Vagina (tissue), 2 donors: ENCODE results near the gene TP53RK. TPM values are rescaled to one million over a fixed set of nuclear protein-coding genes. Genes with fewer than 3 reads are reported as not detected.

Source experiments
- DNase-seq, 2 donors: peaks; one replicate each; pipeline ENCODE4 v3.0.0-alpha.2; 2017; ENCODE audit errors: extremely low spot score in 2 of 2
- H3K27ac ChIP-seq: fragments of 200-600 bp; sonication (generic); one replicate; pipeline ENCODE4 v1.5.1; 2019
- H3K27me3 ChIP-seq: fragments of 200-600 bp; sonication (generic); one replicate; pipeline ENCODE4 v1.5.1; 2019
- H3K36me3 ChIP-seq, 2 donors: fragments of 200-600 bp; sonication (generic); one replicate each; pipeline ENCODE4 v1.5.1; 2017 to 2019
- H3K4me1 ChIP-seq: fragments of 200-600 bp; sonication (generic); one replicate; pipeline ENCODE4 v1.5.1; 2019
- H3K4me3 ChIP-seq, 2 donors: fragments of 200-600 bp; sonication (generic); 1 replicate in 1 of 2; 2 replicates in 1 of 2; pipeline ENCODE4 v1.5.1; 2016 to 2019
- H3K9me3 ChIP-seq: fragments of 200-600 bp; sonication (generic); one replicate; pipeline ENCODE4 v1.5.1; 2019
- CTCF ChIP-seq, 3 experiments: fragments of 450-650 bp in 2 of 3; fragments of 200-600 bp in 1 of 3; sonication (generic) in 1 of 3; IDR thresholded peaks; one replicate each; pipeline ENCODE4 v1.5.1; 2017 to 2019; ENCODE audit warnings: antibody characterized with exemption in 3 of 3, mild to moderate bottlenecking in 2 of 3, moderate library complexity in 2 of 3
- POLR2A ChIP-seq, 2 donors: fragments of 450-650 bp; IDR thresholded peaks; one replicate each; pipeline ENCODE4 v1.6.1; 2017; ENCODE audit warnings: antibody characterized with exemption in 2 of 2, mild to moderate bottlenecking in 2 of 2, moderate library complexity in 2 of 2
- POLR2AphosphoS5 ChIP-seq, 2 donors: sonication (generic); formaldehyde crosslinking; IDR thresholded peaks; one replicate each; pipeline ENCODE4 v1.9.0; 2017; ENCODE audit warnings: antibody characterized with exemption in 2 of 2, mild to moderate bottlenecking in 2 of 2, low read depth in 1 of 2; ENCODE audit not compliant: insufficient read depth in 1 of 2
- intact Hi-C: fragments of 100-400 bp; cut with DNase I; formaldehyde crosslinking; loops from one replicate; pipeline ENCODE4 v1.15.1; 2023
- total RNA-seq: library from RNA; depleted of rRNA; stranded (reverse); fragments of >200 nt; gene quantifications from one replicate; pipeline ENCODE4 v1.2.3, GENCODE V29; 2016

Gene TP53RK
- total RNA-seq, 1 donor from 2014 or later, result 27.7 TPM

- TF ChIP-seq POLR2A (IDR thresholded peaks at IDR 0.05) (no peak), POLR2AphosphoS5 (IDR thresholded peaks at IDR 0.05; ENCODE audit: insufficient read depth in 1 of 2, low read depth in 1 of 2) (no peak), CTCF (IDR thresholded peaks at IDR 0.05) (no peak)
- H3K36me3 ChIP-seq, result peaks cover 0 to 7% of the 10 kb centered on the region in 2 donors
- DNase-seq, result no peak
- no peak overlapping the region for H3K27ac ChIP-seq
- intact Hi-C loops, result no loop called here
- no peaks in the 10 kb centered on the region for H3K27me3 ChIP-seq
- no peaks in the 10 kb centered on the region for H3K9me3 ChIP-seq
- H3K4me3 ChIP-seq, result no peak overlapping the region
- peaks cover 24% of the 10 kb centered on the region for H3K4me1 ChIP-seq
These were observed 2.0 kb upstream of the TP53RK start for GRCh38 chr20:46691196-46691595.

- H3K27me3 ChIP-seq, result no peaks in the 10 kb centered on the region
- TF ChIP-seq POLR2A (IDR thresholded peaks at IDR 0.05) (no peak), CTCF (IDR thresholded peaks at IDR 0.05) (no peak), POLR2AphosphoS5 (IDR thresholded peaks at IDR 0.05; ENCODE audit: insufficient read depth in 1 of 2, low read depth in 1 of 2) (no peak)
- DNase-seq, result no peak
- peaks cover 0 to 12% of the 10 kb centered on the region in 2 donors for H3K36me3 ChIP-seq
- peak overlapping the region; percentile 93 for H3K27ac ChIP-seq
- H3K4me1 ChIP-seq, result peaks cover 31% of the 10 kb centered on the region
- H3K4me3 ChIP-seq, result peak overlapping the region; percentile 77 to 79
- intact Hi-C loops, result no loop called here
- no peaks in the 10 kb centered on the region for H3K9me3 ChIP-seq
These were observed 1.2 kb upstream of the TP53RK start for GRCh38 chr20:46690219-46691106.

GRCh38 chr20:46689754-46690085, 476 bp upstream of the TP53RK start:
- intact Hi-C loops, result loop anchor here (10.0 kb wide), 1 partner anchor 125 kb away; no protein-coding TSS in a partner anchor

GRCh38 chr20:46688151-46689081, 828 bp downstream of the TP53RK start:
- TF ChIP-seq POLR2AphosphoS5 (IDR thresholded peaks at IDR 0.05; ENCODE audit: insufficient read depth in 1 of 2, low read depth in 1 of 2) (no peak), POLR2A (IDR thresholded peaks at IDR 0.05) (no peak), CTCF (IDR thresholded peaks at IDR 0.05) (no peak)
- Histone ChIP-seq H3K4me1 (peaks cover 49% of the 10 kb centered on the region), H3K9me3 (no peaks in the 10 kb centered on the region), H3K36me3 (peaks cover 0 to 12% of the 10 kb centered on the region in 2 donors), H3K27ac (peak overlapping the region; percentile 93), H3K4me3 (peak overlapping the region; percentile 77 to 79), H3K27me3 (no peaks in the 10 kb centered on the region)
- DNase-seq, result no peak
- intact Hi-C loops, result loop anchor here (10.0 kb wide), 1 partner anchor 124 kb away; no protein-coding TSS in a partner anchor

More at GRCh38 chr20:46689754-46690085, 476 bp upstream of the TP53RK start:
- Histone ChIP-seq H3K9me3 (no peaks in the 10 kb centered on the region), H3K4me1 (peaks cover 38% of the 10 kb centered on the region), H3K27me3 (no peaks in the 10 kb centered on the region), H3K27ac (peak overlapping the region; percentile 93), H3K4me3 (peak overlapping the region; percentile 77 to 79), H3K36me3 (peaks cover 0 to 12% of the 10 kb centered on the region in 2 donors)
- no peak for DNase-seq
- TF ChIP-seq CTCF (IDR thresholded peaks at IDR 0.05) (no peak), POLR2A (IDR thresholded peaks at IDR 0.05) (peak in 1 of 2 donors; percentile 8), POLR2AphosphoS5 (IDR thresholded peaks at IDR 0.05; ENCODE audit: insufficient read depth in 1 of 2, low read depth in 1 of 2) (peak in 1 of 2 donors; percentile 4)
